K562 (cell line): ENCODE measurements around the gene CLIC1. TPM values are rescaled to one million over a fixed set of nuclear protein-coding genes. Genes with fewer than 3 reads are reported as not detected.
A peak's percentile ranks its signal among the peaks of the same experiment; 100 is the strongest.

Experiments
- BCOR ChIP-seq: fragments of 450-650 bp; IDR thresholded peaks from 2 replicates; pipeline ENCODE4 v1.6.1; 2016
- CHD4 ChIP-seq: fragments of 200-600 bp; sonication (generic); IDR thresholded peaks from 3 replicates; pipeline ENCODE4 v1.6.1; 2012; ENCODE audit warnings: low read depth, mild to moderate bottlenecking, mixed read lengths, low read length, inconsistent platforms; ENCODE audit not compliant: insufficient read depth, insufficient replicate concordance, poor library complexity, severe bottlenecking
- CTCFL ChIP-seq: IDR thresholded peaks from 2 replicates; pipeline ENCODE4 v1.6.1; 2011; ENCODE audit warnings: borderline replicate concordance, low read depth, mild to moderate bottlenecking, moderate library complexity, low read length; ENCODE audit not compliant: insufficient read depth, poor library complexity, severe bottlenecking
- E2F5 ChIP-seq: sonication (generic); formaldehyde crosslinking; IDR thresholded peaks from 2 replicates; pipeline ENCODE4 v1.8.0; 2022; ENCODE audit warnings: mild to moderate bottlenecking, missing genetic modification reagents
- E2F8 ChIP-seq: fragments of 450-650 bp; IDR thresholded peaks from 2 replicates; pipeline ENCODE4 v1.7.1; 2018; ENCODE audit warnings: mild to moderate bottlenecking, low read depth; ENCODE audit not compliant: partially characterized antibody
- EHMT2 ChIP-seq: fragments of 450-650 bp; IDR thresholded peaks from 2 replicates; pipeline ENCODE4 v1.6.1; 2018; ENCODE audit warnings: antibody characterized with exemption
- EP400 ChIP-seq: fragments of 450-650 bp; IDR thresholded peaks from 2 replicates; pipeline ENCODE4 v1.6.1; 2017; ENCODE audit warnings: antibody characterized with exemption, mild to moderate bottlenecking, moderate library complexity
- FOXK2 ChIP-seq, 2 experiments: fragments of 450-650 bp; IDR thresholded peaks in 1 of 2; conservative IDR thresholded peaks in 1 of 2; 2 replicates each; pipeline ENCODE4 v1.6.1; 2016; ENCODE audit warnings: low read depth in 2 of 2, mild to moderate bottlenecking in 1 of 2
- FUS ChIP-seq: fragments of 200-400 bp; formaldehyde crosslinking; optimal IDR thresholded peaks from 2 replicates; pipeline ENCODE3; 2017; ENCODE audit warnings: low read depth, low read length
- GATAD2B ChIP-seq: fragments of 450-650 bp; IDR thresholded peaks from 2 replicates; pipeline ENCODE4 v1.6.1; 2017; ENCODE audit warnings: mild to moderate bottlenecking, borderline replicate concordance
- KDM2B ChIP-seq: fragments of 250-450 bp; sonication (Bioruptor Pico); IDR thresholded peaks from 2 replicates; pipeline ENCODE4 v1.8.0; 2021; ENCODE audit warnings: mild to moderate bottlenecking, moderate library complexity
- MTA2 ChIP-seq: fragments of 450-650 bp; IDR thresholded peaks from 2 replicates; pipeline ENCODE4 v1.6.1; 2016; ENCODE audit warnings: low read depth
- RB1 ChIP-seq: fragments of 450-650 bp; IDR thresholded peaks from 2 replicates; pipeline ENCODE4 v1.6.1; 2017; ENCODE audit warnings: low read depth, mild to moderate bottlenecking
- SIN3A ChIP-seq, 2 experiments: fragments of 150-350 bp in 1 of 2; IDR thresholded peaks; 2 replicates each; pipeline ENCODE4 v1.6.1; 2011 to 2016; ENCODE audit warnings: borderline replicate concordance in 2 of 2, low read depth in 2 of 2, low read length in 2 of 2, mild to moderate bottlenecking in 2 of 2, moderate library complexity in 2 of 2; ENCODE audit not compliant: control insufficient read depth in 1 of 2
- SOX6 ChIP-seq: fragments of 450-650 bp; IDR thresholded peaks from 2 replicates; pipeline ENCODE4 v1.6.1; 2014; ENCODE audit warnings: mild to moderate bottlenecking
- TAF1 ChIP-seq: IDR thresholded peaks from 2 replicates; pipeline ENCODE4 v1.6.1; 2011; ENCODE audit warnings: mild to moderate bottlenecking, low read length, moderate library complexity; ENCODE audit not compliant: insufficient read depth, control insufficient read depth, severe bottlenecking; ENCODE audit errors: extremely low read depth
- TAF7 ChIP-seq: fragments of 450-650 bp; IDR thresholded peaks from 2 replicates; pipeline ENCODE4 v1.6.1; 2016; ENCODE audit warnings: missing genetic modification characterization, missing compliant biosample characterization
- YY1 ChIP-seq, 3 experiments: IDR thresholded peaks; 2 replicates each; pipeline ENCODE4 v1.6.1; 2011; ENCODE audit warnings: low read length in 2 of 3, mild to moderate bottlenecking in 2 of 3, moderate library complexity in 2 of 3, borderline replicate concordance in 1 of 3, control low read depth in 1 of 3, low read depth in 1 of 3; ENCODE audit not compliant: insufficient read depth in 3 of 3, insufficient replicate concordance in 2 of 3, control insufficient read depth in 1 of 3, insufficient read length in 1 of 3; ENCODE audit errors: extremely low read depth in 1 of 3
- ZBTB43 ChIP-seq: sonication (generic); formaldehyde crosslinking; IDR thresholded peaks from 2 replicates; pipeline ENCODE4 v1.8.0; 2023; ENCODE audit warnings: mild to moderate bottlenecking, missing genetic modification reagents
- ZFP30 ChIP-seq: fragments of 250-450 bp; sonication (Bioruptor Pico); IDR thresholded peaks from 2 replicates; pipeline ENCODE4 v1.8.0; 2022; ENCODE audit warnings: moderate library complexity, mild to moderate bottlenecking, inconsistent platforms, borderline replicate concordance
- polyA plus RNA-seq, 8 experiments: library from polyadenylated mRNA; depleted of rRNA in 4 of 8; stranded (reverse) in 5 of 8; unstranded in 3 of 8; fragments of >200 nt; fragmentation: Nextera tagmentation in 2 of 8; fragmentation: Illumina TruSeq in 1 of 8; extraction: Ambion mirVana in 2 of 8; extraction: Trizol in 1 of 8; gene quantifications; 2 replicates each; pipeline versions ENCODE4 v1.2.1 to v1.2.3, GENCODE V29; 2011 to 2014; ENCODE audit warnings: inconsistent platforms in 1 of 8, missing spikeins in 1 of 8
- total RNA-seq, 7 experiments: library from RNA; depleted of rRNA in 6 of 7; stranded (reverse); fragments of >200 nt in 6 of 7; fragmentation: Illumina TruSeq in 2 of 7; extraction: Trizol in 2 of 7; gene quantifications; 2 replicates each; pipeline versions ENCODE4 v1.2.1 to v1.2.3, GENCODE V29; 2011 to 2021; ENCODE audit warnings: low replicate concordance in 1 of 7

The CLIC1 gene
- total and polyA plus RNA-seq, 9 of the 15 experiments (the other 6 are each of a cell fraction or from before 2014, with no cell fraction given): 1,267 to 2,419 (median 1,808) TPM

GRCh38 chr6:31737315-31737990 is 1.1 kb upstream of the CLIC1 start (continued):
- no peak for TF ChIP-seq CTCFL
- no peak for TF ChIP-seq RB1
- TF ChIP-seq YY1 (IDR thresholded peaks at IDR 0.05; ENCODE audit: borderline replicate concordance in 1 of 3, control insufficient read depth in 1 of 3, extremely low read depth in 1 of 3, insufficient read depth in 3 of 3, insufficient read length in 1 of 3, insufficient replicate concordance in 2 of 3, low read depth in 1 of 3, low read length in 2 of 3): no peak
- TF ChIP-seq CHD4: no peak
- peak; percentile 47; the same call in 1 of the 2 replicates for TF ChIP-seq EHMT2
- no peak for TF ChIP-seq FOXK2 (conservative IDR thresholded peaks at IDR 0.05 in 1 of 2, IDR thresholded peaks at IDR 0.05 in 1 of 2; ENCODE audit: low read depth in 2 of 2)
- TF ChIP-seq GATAD2B: no peak
- TF ChIP-seq BCOR: peak; percentile 59; the same call in 1 of the 2 replicates
- TF ChIP-seq TAF1: no peak
- no peak for TF ChIP-seq SOX6
- TF ChIP-seq ZFP30 (CRISPR knock-in tag): no peak
- no peak for TF ChIP-seq E2F8
- TF ChIP-seq SIN3A (IDR thresholded peaks at IDR 0.05; ENCODE audit: borderline replicate concordance in 2 of 2, control insufficient read depth in 1 of 2, low read depth in 2 of 2, low read length in 2 of 2): no peak
- TF ChIP-seq KDM2B (CRISPR knock-in tag): no peak
- no peak for TF ChIP-seq MTA2
- 0 out of 2 replicates have a peak, but pooled peaks have one; percentile 34 for TF ChIP-seq ZBTB43 (CRISPR knock-in tag)
- no peak for TF ChIP-seq FUS
- no peak for TF ChIP-seq TAF7 (tag)
- no peak for TF ChIP-seq EP400
- TF ChIP-seq E2F5 (CRISPR knock-in tag): no peak
